GM19397 (cell line): ENCODE measurements around the gene PIANP.

Experiments
- ATAC-seq: cut with Tn5 transposase; IDR thresholded peaks from one replicate; pipeline ENCODE4 v1.9.1; 2021; ENCODE audit warnings: mild to moderate bottlenecking, moderate library complexity; ENCODE audit not compliant: unreplicated experiment

The PIANP gene

DNA sequence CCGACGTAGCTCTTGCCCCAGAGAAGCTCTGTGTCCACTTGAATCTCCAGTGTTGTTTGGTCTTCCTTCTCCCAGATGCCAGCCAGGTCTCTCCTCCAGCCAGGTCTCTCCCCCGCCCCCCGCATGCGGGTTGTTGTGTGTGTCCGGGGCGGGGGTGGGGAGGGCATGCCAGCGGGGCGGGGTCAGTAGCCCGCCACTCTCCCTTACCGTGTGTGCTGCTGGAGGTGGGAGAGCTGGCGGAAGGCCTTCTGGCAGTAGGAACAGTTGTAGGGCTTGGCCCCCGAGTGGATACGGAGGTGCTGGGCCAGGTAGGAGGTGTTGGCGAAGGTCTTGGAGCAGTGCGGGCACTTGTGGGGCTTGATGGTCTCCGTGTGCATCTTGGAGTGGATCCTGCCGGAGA is 28.5 kb downstream of the PIANP start:
- no peak for ATAC-seq

GRCh38 chr12:6667559-6668210 is 32.9 kb downstream of the PIANP start:
- no peak for ATAC-seq

- no peak for ATAC-seq
These were observed 34.4 kb downstream of the PIANP start for GRCh38 chr12:6666211-6666610.

GRCh38 chr12:6664902-6665301 is 35.7 kb downstream of the PIANP start:
- ATAC-seq = no peak

- ATAC-seq = peak; percentile 98
These were observed 37.5 kb downstream of the PIANP start, which contains the start of gene ING4 for GRCh38 chr12:6662906-6663742. Gene ING4, minus strand, starts transcription at chr12:6663119. Its CDS starts 18 bp downstream, at chr12:6663101.

DNA sequence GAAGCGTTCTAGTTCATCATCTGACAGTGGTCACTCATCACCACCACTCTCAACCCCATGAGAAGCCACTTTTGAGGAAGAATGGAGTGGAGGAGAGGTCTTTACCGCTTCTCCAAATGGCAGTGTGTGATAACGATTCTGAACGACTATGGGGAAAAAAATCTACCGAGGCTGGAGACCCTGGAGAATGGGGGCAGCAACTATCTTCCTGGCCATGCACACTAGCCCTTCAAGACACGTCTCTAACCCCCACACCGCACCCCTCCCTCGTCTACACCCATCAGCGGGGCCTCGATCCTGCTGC is 38.1 kb downstream of the PIANP start:
- ATAC-seq = peak; percentile 16

DNA sequence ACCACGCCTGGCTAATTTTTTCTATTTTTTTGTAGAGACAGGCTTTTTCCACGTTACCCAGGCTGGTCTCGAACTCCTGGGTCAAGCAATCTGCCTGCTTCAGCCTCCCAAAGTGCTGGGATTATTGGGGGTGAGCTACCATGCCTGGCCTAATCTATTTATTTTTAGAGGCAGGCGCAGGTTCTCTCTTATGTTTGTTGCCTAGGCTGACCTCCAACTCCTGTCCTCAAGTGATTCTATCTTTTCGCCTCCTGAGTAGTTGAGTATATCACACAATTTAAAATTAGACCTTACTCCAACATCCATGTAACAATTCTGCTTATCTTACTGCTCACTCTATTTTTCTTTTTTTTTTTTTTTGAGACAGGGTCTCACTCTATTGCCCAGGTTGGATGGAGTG is 46.6 kb downstream of the PIANP start:
- ATAC-seq = no peak

GRCh38 chr12:6653342-6653741 is 47.3 kb downstream of the PIANP start:
- no peak for ATAC-seq

DNA sequence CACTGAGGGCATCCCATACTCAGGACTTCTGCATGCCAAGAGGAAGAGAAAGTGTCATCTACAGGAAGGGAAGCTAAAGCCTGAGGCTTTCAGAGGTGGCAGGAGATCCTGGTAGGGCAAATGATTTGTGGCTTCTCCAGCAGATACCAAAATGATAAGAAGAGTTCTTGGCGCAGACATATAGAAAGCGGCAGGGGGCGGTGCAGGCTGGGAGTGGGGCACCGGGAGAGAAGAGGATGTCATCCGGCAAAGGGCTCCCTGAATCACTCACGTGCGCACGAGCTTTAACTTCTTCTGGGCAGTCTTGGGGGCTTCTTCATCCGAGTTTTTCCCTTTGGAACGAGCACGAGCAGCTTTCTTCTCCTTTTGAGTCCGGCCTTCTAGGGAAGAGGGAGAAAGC is 48.2 kb downstream of the PIANP start:
- no peak for ATAC-seq

- ATAC-seq = no peak
These were observed 49.8 kb downstream of the PIANP start for GRCh38 chr12:6650832-6651231.

DNA sequence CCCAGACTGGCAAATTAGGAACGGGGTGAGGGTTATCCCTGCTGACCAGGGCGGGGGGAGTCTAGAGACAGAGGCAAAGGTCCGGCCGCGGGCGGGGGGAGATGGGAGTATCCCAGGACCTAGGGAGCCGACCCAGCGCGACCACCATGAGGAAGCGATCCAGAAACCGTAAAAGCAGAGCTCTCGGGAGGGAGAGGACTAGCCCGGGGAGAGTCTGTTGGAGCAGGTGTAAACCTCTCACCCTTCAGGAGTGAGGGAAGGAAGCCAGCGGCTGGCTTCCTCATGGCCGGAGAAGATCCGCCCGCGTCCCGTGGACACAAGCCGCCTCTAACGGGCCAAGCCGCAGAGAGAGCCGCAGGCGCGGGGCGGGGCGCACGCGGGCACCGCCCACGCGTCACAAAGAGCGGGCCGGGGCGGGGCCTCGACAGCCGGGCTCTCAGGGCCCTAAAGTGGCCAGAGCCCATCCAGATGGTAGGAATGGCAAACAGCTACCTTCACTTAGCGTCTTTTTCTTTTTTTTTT is 53.5 kb downstream of the PIANP start, which contains the start of gene ACRBP:
Gene ACRBP (minus strand): TSS at position 350 of the 522 bp plus-strand sequence. CDS start 66 bp downstream, at position 284.
- no peak for ATAC-seq

DNA sequence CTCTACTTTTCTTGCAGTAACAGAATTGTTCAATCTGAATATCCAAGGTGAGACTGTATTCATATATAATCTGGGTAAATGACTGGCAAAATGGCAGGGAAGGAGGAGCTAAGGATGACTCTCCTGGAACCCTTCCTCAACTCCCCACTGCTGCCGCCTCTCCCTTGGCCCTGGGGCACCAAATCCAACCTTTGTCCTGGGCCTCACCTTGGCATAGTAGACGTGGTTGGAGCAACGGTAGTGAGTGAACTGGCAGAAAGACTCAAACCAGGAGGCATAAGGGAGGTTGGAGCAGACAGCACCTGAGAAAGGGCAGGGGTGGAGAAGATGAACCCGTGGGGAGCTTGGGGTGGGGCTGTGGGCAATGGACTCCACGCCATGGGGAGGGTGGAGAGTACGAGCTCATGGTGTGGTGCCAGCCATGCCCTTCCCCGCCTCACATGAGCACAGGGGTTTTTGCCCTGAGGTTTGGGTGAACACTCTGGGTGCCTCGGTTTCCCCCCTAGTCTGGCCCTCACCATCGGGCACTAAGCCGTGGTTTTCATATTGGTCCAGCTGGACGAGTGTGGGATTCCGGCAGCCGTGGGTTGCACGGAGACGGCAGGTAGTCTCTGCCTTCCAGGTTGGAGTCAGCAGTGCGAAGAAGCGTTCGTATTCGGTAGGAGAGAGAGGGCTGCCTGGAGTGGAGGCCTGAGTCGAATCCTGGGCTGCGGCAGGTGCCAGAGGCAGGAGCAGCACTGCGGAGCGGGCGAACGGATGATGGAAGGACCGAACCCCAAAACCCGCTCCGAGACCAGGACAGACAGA is 54.1 kb downstream of the PIANP start:
- no peak for ATAC-seq

DNA sequence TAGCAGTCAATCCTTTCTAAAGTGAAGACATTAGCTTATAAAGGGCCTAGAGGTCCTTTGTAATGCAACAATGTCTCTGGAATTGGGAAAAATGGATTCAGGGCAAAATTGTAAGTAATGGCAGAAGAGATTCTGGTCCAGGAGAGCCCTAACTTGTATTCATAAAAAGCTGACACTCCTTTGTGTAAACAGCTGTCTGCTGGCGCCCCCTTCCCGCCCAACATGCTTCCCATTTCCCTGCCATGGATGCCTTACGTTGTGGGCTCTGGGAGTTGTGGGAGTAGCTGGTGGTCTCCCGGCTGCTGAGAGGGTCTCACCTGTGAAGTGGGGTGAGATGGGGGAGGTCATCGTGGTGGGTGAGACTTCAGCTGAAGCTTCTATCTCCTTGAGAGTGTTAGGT is 55.7 kb downstream of the PIANP start:
- ATAC-seq = no peak

- ATAC-seq = no peak
These were observed 56.4 kb downstream of the PIANP start for GRCh38 chr12:6644257-6644596.
